Natural killer cell (primary cell): ENCODE measurements around the gene ARL17B. TPM values are rescaled to one million over a fixed set of nuclear protein-coding genes. Genes with fewer than 3 reads are reported as not detected.
A peak's percentile ranks its signal among the peaks of the same experiment; 100 is the strongest.
"Not testable (repeated sequence)": the region's sequence is repeated elsewhere in the genome, so short reads cannot be mapped to it uniquely, and the experiment has no call there.

Experiments
- ATAC-seq, 3 donors: fragments of 150-1000 bp in 2 of 3; fragments of 200-7000 bp in 1 of 3; cut with Tn5 transposase; 1 replicate in 1 of 3; 2 replicates in 2 of 3; pipeline ENCODE4 v1.10.0; 2021; ENCODE audit warnings: mild to moderate bottlenecking in 2 of 3, moderate library complexity in 2 of 3
- DNase-seq, 2 donors: peaks; one replicate each; pipeline versions ENCODE4 v3.0.0 to v3.0.0-alpha.2; 2013 to 2021; ENCODE audit warnings: mixed read lengths in 1 of 2
- H3K27ac ChIP-seq: one replicate; pipeline ENCODE4 v1.5.1; 2013; ENCODE audit warnings: mild to moderate bottlenecking, low read length
- H3K27me3 ChIP-seq: one replicate; pipeline ENCODE4 v1.6.1; 2013; ENCODE audit warnings: low read length; ENCODE audit not compliant: control insufficient read depth, insufficient read depth
- H3K36me3 ChIP-seq: one replicate; pipeline ENCODE4 v1.6.1; 2013; ENCODE audit warnings: low read length; ENCODE audit not compliant: control insufficient read depth, insufficient read depth
- H3K4me1 ChIP-seq: one replicate; pipeline ENCODE4 v1.6.1; 2013; ENCODE audit warnings: low read length; ENCODE audit not compliant: control insufficient read depth, insufficient read depth
- H3K4me3 ChIP-seq: one replicate; pipeline ENCODE4 v1.5.1; 2013; ENCODE audit warnings: low read length
- H3K9me3 ChIP-seq: one replicate; pipeline ENCODE4 v1.6.1; 2013; ENCODE audit warnings: low read length; ENCODE audit not compliant: control insufficient read depth, insufficient read depth
- H3K27ac Mint-ChIP-seq, 2 donors: one replicate each; pipeline ENCODE4 v1.8.0; 2022; ENCODE audit warnings: mild to moderate bottlenecking in 2 of 2, mixed read lengths in 2 of 2, moderate library complexity in 1 of 2
- H3K27me3 Mint-ChIP-seq, 2 donors: one replicate each; pipeline ENCODE4 v1.8.0; 2022; ENCODE audit warnings: low read depth in 2 of 2, mixed read lengths in 2 of 2
- H3K36me3 Mint-ChIP-seq: one replicate; pipeline ENCODE4 v1.8.0; 2022; ENCODE audit warnings: mixed read lengths
- H3K4me1 Mint-ChIP-seq, 2 donors: one replicate each; pipeline ENCODE4 v1.8.0; 2022; ENCODE audit warnings: mixed read lengths in 2 of 2
- H3K4me3 Mint-ChIP-seq: one replicate; pipeline ENCODE4 v1.8.0; 2022; ENCODE audit warnings: mild to moderate bottlenecking, moderate library complexity, mixed read lengths
- H3K9me3 Mint-ChIP-seq, 2 donors: one replicate each; pipeline ENCODE4 v1.8.0; 2022; ENCODE audit warnings: mixed read lengths in 2 of 2
- WGBS: methylation state at CpG from one replicate; pipeline ENCODE4 v1.1.7; 2013; ENCODE audit warnings: missing lambda C conversion rate; ENCODE audit not compliant: insufficient coverage; 5-methylcytosine and 5-hydroxymethylcytosine counted together
- intact Hi-C: fragments of 100-400 bp; cut with micrococcal nuclease; formaldehyde crosslinking; loops from one replicate; pipeline ENCODE4 v1.14.2; 2022
- total RNA-seq, 4 donors: library from RNA; stranded (reverse); fragments of 120-200 nt in 1 of 4; gene quantifications; one replicate each; pipeline versions ENCODE4 v1.2.3 to v1.2.4, GENCODE V29; 2013 to 2022

The ARL17B gene
- total RNA-seq, 3 donors from 2014 or later (not counting 1 experiment from before 2014, with no cell fraction given), result 18.6 to 30.3 (median 20.0) TPM

GRCh38 chr17:46385491-46385890 lies 23.9 kb upstream of the ARL17B start:
- H3K36me3 ChIP-seq, H3K9me3 Mint-ChIP-seq, H3K4me1 ChIP-seq, H3K27me3 ChIP-seq, H3K9me3 ChIP-seq, H3K27ac ChIP-seq, H3K4me3 Mint-ChIP-seq, H3K4me1 Mint-ChIP-seq, H3K36me3 Mint-ChIP-seq, DNase-seq, ATAC-seq, H3K4me3 ChIP-seq, H3K27me3 Mint-ChIP-seq, H3K27ac Mint-ChIP-seq, intact Hi-C loops: not testable (repeated sequence)

- H3K27me3 ChIP-seq, H3K27ac Mint-ChIP-seq, H3K9me3 Mint-ChIP-seq, H3K4me1 Mint-ChIP-seq, H3K4me3 Mint-ChIP-seq, H3K36me3 ChIP-seq, H3K27me3 Mint-ChIP-seq, H3K4me3 ChIP-seq, H3K9me3 ChIP-seq, H3K36me3 Mint-ChIP-seq, H3K4me1 ChIP-seq, intact Hi-C loops, DNase-seq, H3K27ac ChIP-seq, ATAC-seq: not testable (repeated sequence)
- WGBS, result no CpG with 5 or more reads among the region's 4 CpGs
Observed at GRCh38 chr17:46383118-46383517, 21.6 kb upstream of the ARL17B start.

- intact Hi-C loops, H3K4me1 ChIP-seq, H3K4me3 Mint-ChIP-seq, H3K27me3 ChIP-seq, H3K4me3 ChIP-seq, H3K9me3 ChIP-seq, H3K9me3 Mint-ChIP-seq, H3K4me1 Mint-ChIP-seq, H3K27ac Mint-ChIP-seq, H3K36me3 ChIP-seq, H3K36me3 Mint-ChIP-seq, H3K27me3 Mint-ChIP-seq, H3K27ac ChIP-seq, DNase-seq: not testable (repeated sequence)
- ATAC-seq, result peak; percentile 32 to 51 (median 45)
- no CpG with 5 or more reads among the region's 7 CpGs for WGBS
Observed at GRCh38 chr17:46373418-46373817, 11.9 kb upstream of the ARL17B start.

- not testable (repeated sequence) for H3K36me3 Mint-ChIP-seq, H3K4me1 Mint-ChIP-seq
Observed at GRCh38 chr17:46372236-46373229, 11.0 kb upstream of the ARL17B start.

GRCh38 chr17:46367520-46367919 lies 6.0 kb upstream of the ARL17B start:
- H3K27me3 Mint-ChIP-seq, H3K27ac ChIP-seq, H3K27me3 ChIP-seq, H3K36me3 ChIP-seq, H3K4me3 ChIP-seq, ATAC-seq, H3K27ac Mint-ChIP-seq, H3K36me3 Mint-ChIP-seq, H3K9me3 Mint-ChIP-seq, H3K9me3 ChIP-seq, DNase-seq, H3K4me1 Mint-ChIP-seq, H3K4me1 ChIP-seq, intact Hi-C loops, H3K4me3 Mint-ChIP-seq: not testable (repeated sequence)
- no CpG with 5 or more reads among the region's 3 CpGs for WGBS

More at GRCh38 chr17:46372236-46373229, 11.0 kb upstream of the ARL17B start:
- H3K27ac ChIP-seq, H3K36me3 ChIP-seq, DNase-seq, H3K4me1 ChIP-seq, intact Hi-C loops, H3K27me3 Mint-ChIP-seq, H3K9me3 Mint-ChIP-seq, H3K4me3 ChIP-seq, H3K27me3 ChIP-seq, H3K27ac Mint-ChIP-seq, H3K9me3 ChIP-seq, H3K4me3 Mint-ChIP-seq: not testable (repeated sequence)
- no CpG with 5 or more reads among the region's 95 CpGs for WGBS
- peak; percentile 91 to 97 (median 94) for ATAC-seq

- H3K36me3 Mint-ChIP-seq, H3K27ac ChIP-seq, H3K9me3 Mint-ChIP-seq, intact Hi-C loops, DNase-seq, H3K27ac Mint-ChIP-seq, H3K27me3 ChIP-seq, H3K4me3 ChIP-seq, H3K27me3 Mint-ChIP-seq, H3K9me3 ChIP-seq, H3K4me1 Mint-ChIP-seq, H3K36me3 ChIP-seq, H3K4me1 ChIP-seq, H3K4me3 Mint-ChIP-seq: not testable (repeated sequence)
- WGBS, result no CpG with 5 or more reads among the region's 42 CpGs
- ATAC-seq, result peak; percentile 14 to 31 (median 15)
Observed at GRCh38 chr17:46361145-46361735, 326 bp downstream of the ARL17B start.

GRCh38 chr17:46353856-46354255 lies 7.7 kb downstream of the ARL17B start:
- H3K9me3 Mint-ChIP-seq, H3K36me3 Mint-ChIP-seq, H3K9me3 ChIP-seq, H3K27me3 ChIP-seq, intact Hi-C loops, H3K4me1 Mint-ChIP-seq, H3K4me1 ChIP-seq, H3K27ac Mint-ChIP-seq, H3K27ac ChIP-seq, H3K27me3 Mint-ChIP-seq, DNase-seq, H3K4me3 ChIP-seq, H3K4me3 Mint-ChIP-seq, ATAC-seq, H3K36me3 ChIP-seq: not testable (repeated sequence)
- no CpG with 5 or more reads among the region's 4 CpGs for WGBS

GRCh38 chr17:46349060-46349459 lies 12.5 kb downstream of the ARL17B start:
- H3K4me3 ChIP-seq, H3K36me3 ChIP-seq, H3K27ac ChIP-seq, H3K27me3 Mint-ChIP-seq, H3K4me3 Mint-ChIP-seq, H3K36me3 Mint-ChIP-seq, H3K4me1 Mint-ChIP-seq, DNase-seq, H3K27ac Mint-ChIP-seq, ATAC-seq, H3K9me3 ChIP-seq, intact Hi-C loops, H3K9me3 Mint-ChIP-seq, H3K4me1 ChIP-seq, H3K27me3 ChIP-seq: not testable (repeated sequence)
- WGBS, result no CpG with 5 or more reads among the region's 1 CpG
